H1 (cell line): ENCODE results near the gene PKN1. TPM values are rescaled to one million over a fixed set of nuclear protein-coding genes. Genes with fewer than 3 reads are reported as not detected.

Experiments used
- PHF8 ChIP-seq: fragments of 200-600 bp; sonication (generic); conservative IDR thresholded peaks from 2 replicates; pipeline ENCODE4 v1.7.1; 2012; ENCODE audit warnings: low read depth, mild to moderate bottlenecking, inconsistent platforms, low read length, moderate library complexity
- SIX5 ChIP-seq: IDR thresholded peaks from 2 replicates; pipeline ENCODE4 v1.6.1; 2011; ENCODE audit warnings: mild to moderate bottlenecking, low read depth, low read length
- SP2 ChIP-seq: IDR thresholded peaks from 2 replicates; pipeline ENCODE4 v1.6.1; 2012; ENCODE audit warnings: mild to moderate bottlenecking, low read length, inconsistent platforms
- polyA plus RNA-seq, 7 experiments: library from polyadenylated mRNA; depleted of rRNA in 3 of 7; stranded (reverse) in 5 of 7; unstranded in 2 of 7; fragments of >200 nt in 5 of 7; fragments of 200-250 nt in 2 of 7; gene quantifications; 1 replicate in 5 of 7; 2 replicates in 1 of 7; 4 replicates in 1 of 7; pipeline versions ENCODE4 v1.2.1 to v1.2.3, GENCODE V29; 2011 to 2013; ENCODE audit warnings: missing spikeins in 2 of 7, mixed read lengths in 2 of 7
- total RNA-seq: library from RNA; stranded (reverse); fragmentation: NEBNext Ultra II Directional; extraction: Animal tissue kit (Norgen Biotek cat#: 25700); gene quantifications from 2 replicates; pipeline ENCODE4 v1.2.1, GENCODE V29; 2021

Gene PKN1
- total and polyA plus RNA-seq, 2 of the 8 experiments (the other 6 are each of a cell fraction or from before 2014, with no cell fraction given) = 65.2 to 162 TPM

- TF ChIP-seq SP2 = no peak
- no peak for TF ChIP-seq SIX5
- TF ChIP-seq PHF8 = no peak
Observed at GRCh38 chr19:14515501-14516047, 82.5 kb downstream of the PKN1 start (continued).
